HT-29 (cell line): ENCODE measurements around the gene EPN1. TPM values are rescaled to one million over a fixed set of nuclear protein-coding genes. Genes with fewer than 3 reads are reported as not detected.

Experiments
- DNase-seq: peaks from one replicate; pipeline ENCODE4 v3.0.0-alpha.2; 2015; ENCODE audit warnings: low spot score
- total RNA-seq: library from RNA; depleted of rRNA; stranded (reverse); fragments of >200 nt; shearing (Covaris generic); gene quantifications from 2 replicates; pipeline ENCODE4 v1.2.3, GENCODE V29; 2014

EPN1 gene
- total RNA-seq, 1 experiment from 2014 or later, result 216 TPM

DNA sequence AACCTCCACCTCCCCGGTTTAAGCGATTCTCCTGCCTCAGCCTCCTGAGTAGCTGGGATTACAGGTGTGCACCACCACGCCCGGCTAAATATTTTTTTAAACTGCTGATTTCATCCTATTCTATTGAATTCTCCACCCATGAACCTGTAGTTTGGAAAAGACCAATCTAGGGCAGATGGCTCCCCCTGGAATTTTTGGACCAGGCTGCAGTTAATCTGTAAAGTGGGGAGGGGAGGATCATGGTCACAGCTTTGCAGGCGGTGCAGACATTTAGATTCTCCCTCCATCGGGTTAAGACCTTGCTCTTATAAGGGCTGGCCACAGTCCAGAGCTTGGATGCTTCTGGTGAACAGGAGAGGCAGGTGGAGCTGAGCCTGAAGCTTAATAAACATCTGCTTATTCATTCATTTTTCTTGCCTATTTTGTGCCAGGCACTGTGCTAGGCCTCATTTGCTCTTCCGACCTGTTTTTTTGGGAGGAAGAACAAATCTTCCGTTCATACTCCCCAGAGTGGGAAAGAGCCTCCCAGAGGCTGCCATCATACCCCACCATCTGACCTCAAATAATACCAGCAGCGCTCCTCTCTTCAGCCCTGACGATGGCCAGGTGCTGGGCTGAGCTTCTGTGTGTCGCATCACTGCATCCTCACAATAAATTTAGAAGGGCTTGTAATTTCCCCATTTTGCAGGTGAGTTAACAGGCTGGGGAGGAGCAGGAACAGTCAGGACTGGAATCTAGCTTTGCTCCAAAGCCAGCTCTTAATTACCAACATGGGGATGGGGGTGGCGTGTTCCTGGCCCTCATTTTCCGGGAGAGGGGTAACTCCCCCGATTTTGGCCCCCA lies 27.9 kb upstream of the EPN1 start:
- DNase-seq, result no peak

DNA sequence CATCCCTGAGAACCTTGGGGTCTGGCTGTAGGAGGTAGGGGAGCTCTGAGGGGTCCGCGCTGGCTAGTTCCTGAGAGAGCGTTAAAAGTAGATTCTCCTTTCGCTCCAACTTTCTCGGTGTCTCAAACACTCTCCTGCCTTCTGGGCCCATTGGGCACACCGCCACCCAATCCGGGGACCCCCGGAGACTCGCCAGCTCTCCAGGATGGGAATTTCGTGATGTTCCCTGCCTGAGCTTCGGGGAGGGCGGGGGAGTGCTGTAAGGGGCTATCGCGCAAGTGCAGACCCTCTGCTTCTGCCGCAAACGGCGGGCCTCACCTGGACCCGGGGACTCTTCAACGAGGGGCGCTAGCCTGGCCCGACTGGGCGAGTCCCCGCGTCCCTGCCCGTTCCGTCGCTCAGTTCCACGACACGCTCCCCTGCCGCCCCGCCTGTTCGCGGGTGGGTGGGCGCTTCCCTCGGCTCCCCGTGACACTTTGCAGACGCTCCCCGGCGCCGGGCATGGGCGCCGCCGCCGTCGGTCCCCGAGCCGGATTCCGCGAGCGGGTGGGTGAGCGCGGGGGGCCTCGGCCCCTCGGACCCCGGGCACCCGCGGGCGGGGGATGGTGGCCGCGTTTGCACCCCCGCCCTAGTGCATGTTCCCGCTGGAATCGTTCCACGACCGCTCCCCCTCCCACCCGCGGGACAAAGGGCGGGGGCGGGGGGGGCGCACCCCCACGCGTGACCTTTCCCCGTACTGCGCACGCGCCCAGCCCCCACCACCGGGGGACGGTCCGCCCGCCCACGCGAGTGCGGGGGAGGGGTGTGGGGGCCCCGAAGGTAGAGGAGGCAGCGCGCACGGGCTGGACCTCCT lies 27.1 kb upstream of the EPN1 start, which contains the start of gene CCDC106:
Gene CCDC106, plus strand, starts transcription at position 481 of the 853 bp plus-strand sequence. CDS start 835 bp downstream, outside the sequence.
- peak; percentile 58 for DNase-seq

DNA sequence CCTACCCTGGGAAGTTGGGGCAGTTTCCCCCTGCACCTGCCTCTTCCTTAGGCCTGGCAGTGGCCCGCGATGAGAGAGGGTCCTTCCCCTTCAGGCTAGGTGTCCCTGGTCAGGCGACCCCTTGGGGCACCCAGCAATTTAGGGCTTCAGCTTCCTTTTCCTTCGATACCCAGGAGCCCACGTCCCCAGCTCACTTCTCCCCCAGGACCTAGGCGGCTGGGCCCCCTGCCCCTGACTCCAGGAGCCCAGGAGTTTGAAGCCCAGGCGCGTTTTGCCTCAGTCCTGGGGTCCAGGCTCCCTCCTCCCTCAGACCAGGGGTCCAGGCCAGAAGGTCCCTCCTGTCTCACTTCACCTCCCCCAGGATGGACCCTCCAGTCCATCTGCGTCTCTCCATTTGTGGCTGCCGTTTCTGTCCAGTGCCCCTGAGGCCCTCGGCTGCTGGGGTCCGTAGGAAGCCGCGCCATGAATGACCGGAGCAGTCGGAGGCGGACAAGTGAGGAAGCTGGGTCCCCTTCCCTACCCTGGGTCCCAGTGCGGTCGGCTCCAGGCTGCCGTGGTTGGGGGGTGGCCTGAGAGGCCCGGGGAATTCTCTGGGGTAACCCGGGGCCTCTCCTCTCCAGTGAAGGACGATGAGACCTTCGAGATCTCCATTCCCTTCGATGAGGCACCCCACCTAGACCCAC lies 26.3 kb upstream of the EPN1 start:
- no peak for DNase-seq

DNA sequence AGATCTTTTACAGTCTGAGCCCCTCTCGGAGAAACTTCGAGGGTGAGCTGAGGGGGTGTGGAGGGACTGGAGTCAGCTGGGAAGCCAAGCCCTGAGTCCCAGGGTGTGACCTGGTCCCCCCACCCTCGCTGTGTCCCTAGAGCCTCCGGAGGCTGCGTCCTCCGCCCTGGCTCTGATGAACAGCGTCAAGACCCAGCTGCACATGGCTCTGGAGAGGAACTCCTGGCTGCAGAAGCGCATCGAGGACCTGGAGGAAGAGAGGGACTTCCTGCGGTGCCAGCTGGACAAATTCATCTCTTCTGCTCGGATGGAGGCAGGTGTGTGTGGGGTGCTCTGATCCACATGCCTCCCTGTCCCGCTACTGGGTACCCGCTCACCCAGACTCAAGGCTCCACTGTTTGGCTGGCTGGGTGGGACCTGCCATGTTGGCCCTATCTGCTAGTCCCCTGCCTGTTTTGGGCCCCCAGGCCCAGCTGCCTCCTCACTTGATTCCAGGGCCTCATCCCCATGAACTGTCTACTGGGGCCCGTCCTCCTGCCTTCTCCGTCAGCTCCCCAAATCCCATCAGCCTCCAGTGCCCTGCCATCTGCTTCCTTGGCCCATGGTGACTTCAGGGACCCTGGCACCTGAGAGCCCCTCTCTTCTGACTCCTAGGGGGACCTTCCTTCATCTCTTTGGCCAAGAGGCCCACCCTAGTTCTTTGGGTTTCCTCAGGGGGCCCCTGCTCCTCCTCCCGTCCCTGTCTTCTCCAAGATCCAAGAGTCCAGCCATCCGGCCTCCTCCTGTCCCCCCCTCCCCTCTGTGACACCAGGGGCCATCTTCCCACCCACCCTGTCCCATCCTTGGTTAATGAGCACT lies 25.5 kb upstream of the EPN1 start:
- DNase-seq, result no peak

DNA sequence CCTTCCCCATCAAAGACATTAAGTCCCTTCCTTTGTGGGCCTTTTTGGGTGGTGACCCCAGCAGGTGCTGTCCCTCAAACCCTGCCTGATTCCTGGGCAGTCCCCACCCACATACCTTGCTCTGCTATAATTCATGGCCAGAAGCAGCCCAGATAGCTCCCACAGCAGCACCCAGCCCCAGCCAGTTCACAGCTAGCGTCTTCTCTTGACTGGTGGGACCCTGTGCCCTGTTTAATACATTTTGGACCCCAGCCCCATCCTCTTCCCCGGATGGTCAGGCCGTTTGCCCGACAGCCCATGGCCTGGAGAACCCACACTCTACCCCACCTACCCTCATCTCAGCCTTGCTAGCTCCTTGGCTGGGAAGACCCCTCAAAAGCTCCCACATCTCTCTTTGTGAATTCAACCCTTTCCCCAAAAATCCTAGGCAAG lies 24.9 kb upstream of the EPN1 start:
- no peak for DNase-seq

DNA sequence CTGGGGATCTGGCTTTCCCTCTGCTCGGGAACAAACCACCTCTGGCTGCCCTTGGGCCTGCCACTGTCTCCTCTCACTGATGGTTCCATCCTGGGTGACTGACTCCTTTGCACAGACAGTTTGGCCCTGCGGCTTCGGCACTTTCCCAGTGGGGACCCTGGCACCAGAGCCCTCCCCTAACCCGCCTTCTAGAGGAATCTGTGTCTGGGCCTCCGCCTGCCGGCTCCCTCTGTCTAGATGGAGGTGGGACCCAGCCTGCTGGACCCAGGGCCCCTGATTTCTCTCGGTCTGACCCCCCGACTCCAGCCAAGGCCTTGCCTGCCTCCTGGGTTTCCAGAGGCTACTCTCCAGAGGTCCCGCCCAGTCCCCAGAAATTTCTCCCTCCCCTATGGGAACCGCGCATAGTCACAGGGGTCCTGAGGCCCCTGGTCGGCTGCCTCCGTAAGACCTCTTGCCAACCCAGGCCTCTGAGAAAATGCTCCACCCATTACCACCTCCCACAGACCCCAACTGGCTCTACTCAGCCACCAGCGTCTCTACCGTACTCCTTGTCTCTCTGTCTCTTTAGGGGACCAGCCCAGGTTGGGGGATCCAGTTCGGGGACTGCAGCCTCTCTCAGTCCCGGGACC lies 24.3 kb upstream of the EPN1 start:
- no peak for DNase-seq

DNA sequence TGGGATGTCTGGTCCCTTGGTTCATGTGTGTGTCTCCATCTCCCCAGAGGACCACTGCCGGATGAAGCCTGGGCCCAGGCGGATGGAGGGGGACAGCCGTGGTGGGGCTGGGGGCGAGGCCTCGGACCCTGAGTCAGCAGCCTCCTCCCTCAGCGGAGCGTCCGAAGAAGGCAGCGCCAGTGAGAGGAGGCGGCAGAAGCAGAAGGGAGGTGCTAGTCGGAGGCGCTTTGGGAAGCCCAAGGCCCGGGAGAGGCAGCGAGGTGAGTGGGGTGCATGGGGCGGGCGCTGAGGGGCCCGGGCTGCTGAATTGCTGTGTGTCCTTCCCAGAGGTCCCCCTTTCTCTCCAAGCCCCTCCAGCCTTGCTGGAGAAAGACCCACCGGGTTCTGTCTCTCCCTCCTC lies 23.8 kb upstream of the EPN1 start:
- no peak for DNase-seq

DNA sequence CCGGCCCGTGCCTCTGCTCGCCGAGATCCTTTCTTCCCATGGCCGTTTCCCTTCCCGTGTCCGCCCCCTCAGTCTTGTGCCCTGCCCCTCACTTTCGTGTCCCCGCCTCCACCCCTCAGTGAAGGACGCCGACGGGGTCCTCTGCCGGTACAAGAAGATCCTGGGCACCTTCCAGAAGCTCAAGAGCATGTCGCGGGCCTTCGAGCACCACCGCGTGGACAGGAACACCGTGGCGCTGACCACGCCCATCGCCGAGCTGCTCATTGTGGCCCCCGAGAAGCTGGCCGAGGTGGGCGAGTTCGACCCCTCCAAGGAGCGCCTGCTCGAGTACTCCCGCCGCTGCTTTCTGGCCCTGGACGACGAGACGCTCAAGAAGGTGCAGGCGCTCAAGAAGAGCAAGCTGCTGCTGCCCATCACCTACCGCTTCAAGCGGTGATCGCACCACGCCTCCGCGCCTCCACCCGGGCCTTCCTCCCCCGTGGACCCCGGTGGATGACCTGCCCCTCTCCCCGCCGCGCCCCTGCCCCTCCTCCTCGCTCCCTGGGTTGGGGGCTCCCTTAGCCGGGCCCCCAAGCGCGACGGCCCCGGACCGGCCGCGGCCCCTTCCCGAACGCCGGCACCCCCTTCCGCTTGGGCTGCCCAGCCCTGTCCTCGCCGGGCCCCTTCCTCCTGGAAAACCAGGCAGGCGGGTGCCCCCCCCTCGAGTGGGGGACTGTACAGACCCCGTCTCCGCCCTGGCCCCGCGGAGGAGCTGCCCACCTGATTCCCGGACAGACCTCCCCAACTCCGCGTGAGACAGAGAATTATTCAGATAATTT lies 22.5 kb upstream of the EPN1 start:
- DNase-seq, result no peak

DNA sequence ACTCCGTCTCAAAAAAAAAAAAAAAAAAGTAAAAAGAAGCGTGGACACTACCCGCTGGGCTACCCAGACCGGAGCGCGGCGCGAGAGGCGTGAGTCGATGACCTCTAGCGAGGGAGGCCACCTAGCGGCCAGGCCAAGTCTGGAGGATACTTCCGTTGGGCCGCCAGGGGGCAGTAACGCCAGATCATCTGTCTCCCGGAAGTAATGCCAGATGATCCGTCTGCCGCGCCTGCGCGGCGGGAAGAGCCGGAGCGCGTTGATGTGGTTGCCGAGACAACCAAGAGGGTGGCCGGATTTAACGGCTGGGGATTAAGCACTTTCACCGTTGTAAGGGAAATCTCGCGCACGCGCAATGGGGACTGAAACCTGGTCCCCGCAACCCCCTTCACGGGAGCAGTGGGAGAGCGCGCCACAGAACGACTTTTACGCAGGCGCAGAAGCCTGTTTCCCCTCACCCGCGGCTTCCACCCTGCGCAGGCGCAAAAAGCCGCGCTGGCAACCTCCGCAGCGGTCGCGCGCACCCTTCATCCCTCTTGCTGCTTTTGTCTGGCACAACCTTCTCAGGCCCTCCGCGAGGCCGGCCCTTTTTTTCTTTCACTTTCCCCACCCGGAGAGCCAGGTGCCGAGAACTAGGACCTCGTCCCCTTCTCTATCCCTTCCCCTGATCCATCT lies 21.2 kb upstream of the EPN1 start:
- DNase-seq, result peak; percentile 100

DNA sequence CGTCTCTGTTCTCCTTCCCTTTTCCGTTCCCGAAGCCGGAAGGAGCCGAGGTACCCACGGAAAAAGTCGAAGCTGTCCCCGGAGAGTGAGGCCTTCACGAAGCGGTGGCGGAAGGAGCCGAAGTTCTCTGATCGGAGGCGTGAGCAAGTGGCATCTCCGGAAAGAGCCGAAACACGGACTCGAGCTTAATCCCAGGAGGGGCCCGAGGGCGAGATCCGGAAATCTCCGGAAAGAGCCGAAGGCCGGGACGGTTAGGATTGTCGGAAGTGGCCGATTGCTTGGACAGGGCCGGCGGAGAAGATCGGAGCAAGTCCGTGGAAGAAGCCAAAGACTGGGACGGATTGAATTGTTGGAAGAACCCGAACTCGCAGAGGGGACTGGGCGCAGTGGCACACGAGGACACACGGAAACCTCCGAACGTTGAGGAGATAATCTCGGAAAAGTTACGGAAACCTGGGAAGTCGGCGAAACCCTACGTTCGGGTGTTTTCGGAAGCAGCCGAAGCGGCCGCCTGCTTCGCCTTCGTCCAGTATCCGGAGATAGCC lies 20.6 kb upstream of the EPN1 start:
- DNase-seq, result peak; percentile 100

DNA sequence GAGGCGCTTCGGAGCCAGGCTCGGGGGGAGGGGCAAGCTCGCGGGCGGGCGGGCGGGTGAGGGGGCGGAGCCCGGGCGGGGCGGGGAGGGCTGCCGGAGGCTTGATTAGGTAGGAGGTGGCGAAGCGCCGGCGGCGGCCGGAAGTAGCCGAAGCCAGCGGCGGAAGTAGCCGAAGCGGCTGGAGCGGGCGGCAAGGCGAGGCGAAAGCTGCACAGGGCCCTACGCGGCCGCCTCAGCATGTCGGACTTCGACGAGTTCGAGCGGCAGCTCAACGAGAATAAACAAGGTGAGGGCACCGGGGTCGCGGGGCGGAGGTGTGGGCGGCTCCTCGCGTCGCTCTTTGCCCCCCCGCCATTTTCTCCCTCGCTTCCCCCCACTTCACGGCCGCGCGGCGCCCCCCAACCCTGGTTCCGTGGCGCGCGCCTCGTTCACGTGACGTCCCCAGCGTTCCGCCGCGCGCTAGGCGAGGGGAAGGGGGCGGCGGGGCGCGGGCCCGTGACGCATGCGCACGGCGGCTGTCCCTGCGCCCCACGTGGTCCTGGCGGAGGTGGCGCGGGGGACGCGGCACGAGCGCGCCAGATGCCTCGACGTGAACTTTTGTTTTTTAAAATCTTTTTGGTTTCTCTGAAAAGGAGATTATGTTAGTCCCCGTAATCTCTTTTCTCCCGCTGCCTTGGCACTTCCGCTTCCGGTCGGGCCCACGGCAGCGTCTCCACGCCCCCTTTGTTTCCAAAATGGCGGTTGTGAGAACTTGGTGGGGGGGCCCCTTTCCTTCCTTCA lies 20.0 kb upstream of the EPN1 start, which contains the start of gene U2AF2:
Gene U2AF2, plus strand, starts transcription at position 168 of the 780 bp plus-strand sequence. Its CDS starts 70 bp downstream, at position 238.
- DNase-seq, result peak; percentile 98

DNA sequence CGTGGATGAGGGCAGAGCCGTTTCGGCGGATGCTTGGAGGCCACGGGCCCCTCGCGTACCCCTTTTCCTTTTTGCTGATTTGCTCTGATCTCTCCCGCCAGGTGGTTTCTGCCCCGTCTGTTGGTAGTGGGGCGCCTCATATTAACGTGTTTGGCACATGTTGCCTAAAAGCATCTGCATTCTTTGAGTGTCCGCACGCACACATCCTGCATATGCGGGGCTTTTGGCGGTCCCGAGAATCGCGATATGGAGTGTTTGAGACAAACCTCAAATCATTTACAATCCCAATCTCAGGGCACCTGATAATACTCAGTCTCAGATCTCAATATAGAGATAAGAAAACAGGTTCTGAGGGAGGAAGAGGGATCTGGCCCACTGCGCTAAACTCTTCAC lies 19.4 kb upstream of the EPN1 start:
- DNase-seq, result no peak

DNA sequence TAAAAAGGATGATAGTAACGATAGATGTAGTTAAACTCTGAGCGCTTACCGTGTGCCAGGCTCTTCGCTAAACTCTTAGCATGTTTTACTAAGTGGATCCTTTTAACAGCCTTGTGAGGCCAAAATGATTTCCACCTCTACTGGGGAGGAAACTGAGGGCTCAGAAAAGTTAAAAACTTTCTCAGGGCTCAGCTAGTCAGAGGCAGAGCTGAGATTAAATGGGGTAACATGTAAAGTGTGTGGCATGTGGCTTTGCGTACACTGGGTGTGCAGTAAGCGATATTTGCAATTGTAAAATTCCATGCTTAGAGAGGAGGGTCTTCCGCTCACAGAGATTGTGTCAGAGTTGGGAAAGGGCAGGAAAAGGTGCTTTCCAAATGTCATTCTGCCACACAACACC lies 18.5 kb upstream of the EPN1 start:
- no peak for DNase-seq

DNA sequence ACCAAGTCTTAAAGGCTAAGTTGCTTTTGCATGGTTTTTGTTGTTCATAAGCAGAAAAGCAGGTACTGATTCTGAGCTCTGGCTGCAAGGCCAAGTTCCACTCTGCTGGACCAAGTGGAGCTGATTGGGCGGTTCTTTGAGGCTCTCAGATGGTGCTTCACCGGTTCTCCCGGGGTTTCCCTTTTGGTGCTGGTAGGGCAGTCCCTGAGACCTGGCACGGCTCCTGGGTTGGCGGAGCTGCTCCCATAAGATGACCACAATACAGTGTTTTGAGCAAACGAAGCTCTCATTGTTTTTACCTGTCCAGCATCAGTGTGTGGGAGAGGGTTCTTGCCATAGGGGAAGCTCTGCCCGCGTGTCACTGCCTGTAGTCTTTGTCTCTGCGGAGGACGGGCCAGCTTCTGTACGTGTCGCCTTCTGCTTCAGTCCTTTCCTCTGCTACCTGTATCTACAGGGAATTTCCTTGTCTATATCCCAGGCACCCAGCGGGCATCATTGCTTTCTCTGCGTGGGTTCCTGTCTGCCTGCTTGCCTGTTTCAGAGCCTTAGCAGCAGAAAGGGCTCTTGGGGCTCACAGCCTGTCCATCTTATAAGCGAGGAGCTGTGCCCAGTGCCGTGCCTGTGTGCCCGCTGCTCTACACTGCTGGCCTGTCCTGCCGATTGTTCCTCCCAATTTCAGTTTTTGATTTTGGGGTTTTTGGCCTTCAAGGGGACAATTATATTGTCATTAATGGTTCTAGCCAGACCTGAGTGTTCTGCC lies 17.9 kb upstream of the EPN1 start:
- DNase-seq, result peak; percentile 43

DNA sequence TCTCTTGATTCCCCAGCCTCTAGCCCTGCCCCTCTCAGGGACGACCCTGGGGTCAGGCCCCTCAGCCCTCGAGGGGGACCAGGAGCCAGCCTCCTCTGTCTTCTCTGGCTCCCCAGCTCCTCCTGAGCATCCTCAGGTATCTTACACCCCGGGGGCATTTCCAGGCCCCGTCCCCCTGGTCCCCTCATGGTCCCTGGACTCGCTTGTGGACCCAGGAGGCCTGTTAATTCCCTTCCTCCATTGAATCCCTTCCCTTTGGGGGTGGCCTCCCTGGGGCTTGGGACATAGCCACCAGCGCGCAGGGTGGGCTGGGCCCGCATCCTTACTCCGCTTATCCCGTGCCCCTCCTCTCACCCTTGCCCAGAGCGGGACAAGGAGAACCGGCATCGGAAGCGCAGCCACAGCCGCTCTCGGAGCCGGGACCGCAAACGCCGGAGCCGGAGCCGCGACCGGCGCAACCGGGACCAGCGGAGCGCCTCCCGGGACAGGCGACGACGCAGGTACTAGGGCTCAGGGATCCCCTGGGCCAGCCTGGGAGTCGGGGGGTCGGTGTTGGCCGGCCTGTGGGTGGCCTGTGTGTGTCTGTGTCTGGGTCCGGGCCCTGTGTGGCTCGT lies 16.1 kb upstream of the EPN1 start:
- no peak for DNase-seq

DNA sequence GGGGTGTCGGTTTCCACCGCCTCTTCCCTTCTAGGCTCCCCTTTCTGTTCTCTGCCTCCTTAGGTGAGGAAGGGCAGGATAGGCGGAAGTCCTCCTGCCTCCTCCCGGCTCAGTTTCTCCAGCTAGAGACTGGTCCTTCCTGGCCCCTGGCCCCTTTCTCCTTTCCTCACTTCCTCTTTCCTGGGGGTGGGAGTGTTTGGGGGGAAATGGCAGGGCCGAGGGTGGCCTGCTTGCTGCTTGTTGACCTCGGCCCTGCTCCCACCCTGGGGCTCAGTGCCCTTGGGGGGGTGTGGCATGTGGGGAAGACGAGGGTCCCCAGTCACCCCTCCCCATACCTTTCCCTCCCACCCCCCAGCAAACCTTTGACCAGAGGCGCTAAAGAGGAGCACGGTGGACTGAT lies 15.2 kb upstream of the EPN1 start:
- DNase-seq, result no peak

DNA sequence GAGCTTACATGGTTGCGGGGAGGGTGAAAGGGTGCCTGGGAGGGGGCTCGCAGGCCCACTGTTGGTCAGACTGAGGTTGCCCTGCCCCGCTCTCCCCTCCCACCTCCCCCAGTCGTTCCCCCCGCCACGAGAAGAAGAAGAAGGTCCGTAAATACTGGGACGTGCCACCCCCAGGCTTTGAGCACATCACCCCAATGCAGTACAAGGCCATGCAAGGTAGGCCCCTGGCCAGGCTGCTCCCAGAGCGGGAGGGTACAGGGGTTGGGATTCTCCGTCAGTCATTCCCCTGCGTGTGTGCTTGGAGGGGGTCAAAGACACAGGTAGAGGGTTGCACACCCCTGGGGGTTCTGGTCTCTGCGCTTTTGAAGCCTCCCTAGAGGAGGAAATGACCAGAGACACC lies 14.6 kb upstream of the EPN1 start:
- DNase-seq, result no peak
